Measurements from ENCODE around the gene PHF19. TPM values are rescaled to one million over a fixed set of nuclear protein-coding genes. Genes with fewer than 3 reads are reported as not detected.

The PHF19 gene
- total RNA-seq, 4 donors from 2014 or later: 11.5 to 22.1 (median 17.8) TPM

DNA sequence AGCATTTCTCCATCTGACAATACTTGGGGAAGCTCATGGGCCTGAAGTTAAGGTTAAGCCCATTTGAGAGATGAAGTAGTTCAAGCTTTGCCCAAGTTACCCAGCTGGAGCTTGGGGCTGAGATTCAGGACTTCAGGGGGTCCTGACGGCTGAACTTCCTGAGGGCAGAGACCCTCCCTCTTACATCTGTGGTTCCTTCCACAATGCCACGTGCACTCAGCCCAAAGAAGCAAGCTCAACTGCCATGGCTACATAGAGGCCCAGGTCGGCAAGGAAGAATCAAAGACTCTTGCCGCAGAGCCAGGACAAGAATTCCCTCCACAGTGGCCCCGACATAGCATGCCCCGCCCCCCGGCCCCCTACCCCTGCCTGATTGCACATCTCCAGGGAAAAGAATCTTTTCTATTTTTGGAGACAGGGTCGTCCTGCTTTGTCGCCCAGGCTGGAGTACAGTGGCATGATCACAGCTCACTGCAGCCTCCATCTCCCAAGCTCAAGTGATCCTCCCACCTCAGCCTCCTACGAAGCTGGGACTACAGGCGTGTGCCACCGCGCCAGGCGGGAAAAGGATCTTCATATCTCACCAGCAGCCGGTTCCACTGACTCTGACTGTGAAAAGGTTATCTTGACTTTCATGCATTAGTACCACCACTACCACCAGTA is 9.2 kb downstream of the PHF19 start:
- intact Hi-C loops (cut with DNase I; ENCODE audit: low total_unique reads): loop anchor here (5.0 kb wide), 1 partner anchor 69 kb away; no protein-coding TSS in a partner anchor
- H3K4me3 ChIP-seq (ENCODE audit: low read depth, poor library complexity, severe bottlenecking): no peak overlapping the region
- DNase-seq (ENCODE audit: low spot score in 2 of 2): no peak
- 90 to 92% methylated on average over 14 to 15 of the region's 15 CpGs for WGBS, 2 donors
- no peak for TF ChIP-seq POLR2A (IDR thresholded peaks at IDR 0.05)

DNA sequence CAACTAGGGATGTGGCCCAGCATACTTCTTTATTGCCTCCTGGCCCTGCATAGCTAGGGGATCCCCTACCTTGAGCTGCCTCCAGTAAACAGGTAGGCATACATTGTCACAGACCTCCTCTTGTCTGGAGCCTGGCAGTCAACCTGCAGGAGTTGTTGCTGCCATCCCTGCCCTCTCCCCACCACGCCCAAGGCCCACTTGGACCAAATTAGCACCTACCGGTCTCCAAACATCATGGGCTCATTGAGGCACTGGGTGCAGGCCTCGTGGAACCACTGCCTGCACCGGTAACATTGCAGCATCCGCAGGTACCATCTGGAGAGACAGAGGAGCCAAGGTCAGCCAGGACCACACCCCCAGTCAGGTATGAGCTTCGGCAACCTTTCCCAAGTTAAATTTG is 10.3 kb downstream of the PHF19 start:
- intact Hi-C loops (cut with DNase I; ENCODE audit: low total_unique reads): loop anchor here (5.0 kb wide), 1 partner anchor 71 kb away; no protein-coding TSS in a partner anchor
- H3K4me3 ChIP-seq (ENCODE audit: low read depth, poor library complexity, severe bottlenecking): no peak overlapping the region
- WGBS, 2 donors: 94 to 97% methylated on average over 6 of the region's 6 CpGs
- no peak for DNase-seq (ENCODE audit: low spot score in 2 of 2)
- no peak for TF ChIP-seq POLR2A (IDR thresholded peaks at IDR 0.05)
- TF ChIP-seq, protein P1, sequence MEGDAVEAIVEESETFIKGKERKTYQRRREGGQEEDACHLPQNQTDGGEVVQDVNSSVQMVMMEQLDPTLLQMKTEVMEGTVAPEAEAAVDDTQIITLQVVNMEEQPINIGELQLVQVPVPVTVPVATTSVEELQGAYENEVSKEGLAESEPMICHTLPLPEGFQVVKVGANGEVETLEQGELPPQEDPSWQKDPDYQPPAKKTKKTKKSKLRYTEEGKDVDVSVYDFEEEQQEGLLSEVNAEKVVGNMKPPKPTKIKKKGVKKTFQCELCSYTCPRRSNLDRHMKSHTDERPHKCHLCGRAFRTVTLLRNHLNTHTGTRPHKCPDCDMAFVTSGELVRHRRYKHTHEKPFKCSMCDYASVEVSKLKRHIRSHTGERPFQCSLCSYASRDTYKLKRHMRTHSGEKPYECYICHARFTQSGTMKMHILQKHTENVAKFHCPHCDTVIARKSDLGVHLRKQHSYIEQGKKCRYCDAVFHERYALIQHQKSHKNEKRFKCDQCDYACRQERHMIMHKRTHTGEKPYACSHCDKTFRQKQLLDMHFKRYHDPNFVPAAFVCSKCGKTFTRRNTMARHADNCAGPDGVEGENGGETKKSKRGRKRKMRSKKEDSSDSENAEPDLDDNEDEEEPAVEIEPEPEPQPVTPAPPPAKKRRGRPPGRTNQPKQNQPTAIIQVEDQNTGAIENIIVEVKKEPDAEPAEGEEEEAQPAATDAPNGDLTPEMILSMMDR (IDR thresholded peaks at IDR 0.05): no peak

DNA sequence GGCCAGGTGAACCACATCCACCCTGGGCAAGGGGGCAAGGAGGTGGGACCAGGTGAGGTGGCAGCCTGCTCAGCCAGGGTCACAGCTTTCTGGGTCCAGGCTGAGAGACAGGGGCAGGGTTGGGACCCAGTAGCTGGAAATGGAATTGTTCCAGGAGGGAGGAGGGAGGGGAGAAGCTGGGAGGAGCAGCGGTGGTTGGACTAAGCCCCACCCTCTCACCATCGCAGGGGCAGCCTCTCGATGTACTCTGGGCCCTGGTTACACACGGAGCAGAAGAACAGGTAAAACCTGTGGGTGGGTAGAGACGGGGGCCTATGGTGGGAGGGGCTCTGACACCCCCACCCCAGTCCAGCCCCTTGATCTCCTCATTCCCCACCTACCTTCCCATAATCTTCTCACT is 11.2 kb downstream of the PHF19 start:
- TF ChIP-seq POLR2A (IDR thresholded peaks at IDR 0.05): no peak
- TF ChIP-seq, protein P1 (IDR thresholded peaks at IDR 0.05): no peak
- no peak for DNase-seq (ENCODE audit: low spot score in 2 of 2)
- WGBS, 2 donors: 47 to 49% methylated on average over 5 of the region's 5 CpGs
- intact Hi-C loops (cut with DNase I; ENCODE audit: low total_unique reads): loop anchor here (5.0 kb wide), 1 partner anchor 71 kb away; no protein-coding TSS in a partner anchor
- H3K4me3 ChIP-seq (ENCODE audit: low read depth, poor library complexity, severe bottlenecking): no peak overlapping the region

DNA sequence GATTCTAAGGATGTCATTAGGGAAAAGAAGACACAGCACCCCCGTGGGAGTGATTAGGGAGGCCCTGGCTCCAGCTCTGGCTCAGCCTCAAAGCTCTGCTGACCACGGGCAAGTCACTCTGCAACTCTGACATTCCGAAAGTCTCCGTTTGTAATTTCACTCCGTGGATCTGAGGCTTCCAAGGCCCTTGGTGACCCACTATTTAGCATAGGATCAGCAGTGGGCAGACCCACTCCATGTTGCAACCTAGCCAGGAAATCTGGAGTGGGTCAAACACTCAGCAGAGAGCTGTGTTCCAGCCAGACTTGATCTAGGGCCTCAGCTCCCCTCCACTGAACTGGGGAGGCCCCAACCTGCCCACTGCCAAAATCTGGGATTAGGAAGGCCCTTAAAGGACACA is 11.8 kb downstream of the PHF19 start:
- WGBS, 2 donors: 67 to 71% methylated on average over 5 of the region's 5 CpGs
- no peak for DNase-seq (ENCODE audit: low spot score in 2 of 2)
- H3K4me3 ChIP-seq (ENCODE audit: low read depth, poor library complexity, severe bottlenecking): no peak overlapping the region
- intact Hi-C loops (cut with DNase I; ENCODE audit: low total_unique reads): loop anchor here (5.0 kb wide), 1 partner anchor 72 kb away; no protein-coding TSS in a partner anchor
- TF ChIP-seq, protein P1 (IDR thresholded peaks at IDR 0.05): no peak

DNA sequence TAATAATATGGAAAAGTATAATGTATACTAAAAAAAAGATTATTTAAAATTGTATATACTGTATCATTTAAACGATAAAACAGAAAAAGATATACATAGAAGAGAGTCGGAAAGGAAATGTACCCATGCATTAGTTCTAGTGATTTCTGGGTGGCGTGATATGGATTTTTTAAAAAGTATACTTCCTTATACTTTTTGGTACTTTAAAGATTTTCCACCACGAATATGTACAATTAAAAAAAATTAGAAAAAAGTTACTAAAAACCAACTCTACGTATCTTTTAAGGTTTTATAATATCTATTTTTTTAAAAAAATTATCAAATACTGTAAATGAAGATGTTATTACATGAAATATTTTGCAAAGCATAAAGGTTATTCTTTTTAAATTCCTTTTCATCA is 12.3 kb downstream of the PHF19 start:
- no peak overlapping the region for H3K4me3 ChIP-seq (ENCODE audit: low read depth, poor library complexity, severe bottlenecking)
- intact Hi-C loops (cut with DNase I; ENCODE audit: low total_unique reads): loop anchor here (5.0 kb wide), 1 partner anchor 73 kb away; no protein-coding TSS in a partner anchor
- no peak for TF ChIP-seq POLR2A (IDR thresholded peaks at IDR 0.05)
- TF ChIP-seq, protein P1 (IDR thresholded peaks at IDR 0.05): no peak
- WGBS, 2 donors: 95 to 96% methylated on average over 5 of the region's 5 CpGs
- DNase-seq (ENCODE audit: low spot score in 2 of 2): no peak

DNA sequence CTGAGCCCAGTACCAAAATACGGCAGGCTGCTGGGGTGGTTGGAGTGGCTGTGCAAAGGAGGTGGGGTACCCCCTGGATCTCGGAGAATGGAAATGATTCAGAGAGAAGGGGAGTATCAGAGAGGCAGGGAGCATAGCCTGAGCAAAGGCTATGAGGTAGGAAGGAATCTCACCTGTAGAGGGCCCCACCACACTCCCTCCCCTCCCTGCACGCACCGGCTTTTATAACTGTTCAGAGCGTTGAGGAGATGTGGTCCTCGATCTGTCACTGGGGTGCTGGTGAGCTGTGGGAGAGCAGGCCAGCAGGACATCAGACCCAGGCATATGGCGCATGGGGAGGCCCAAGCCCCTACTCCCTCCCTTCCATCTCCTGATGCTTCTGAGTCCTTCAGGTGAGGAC is 13.2 kb downstream of the PHF19 start:
- intact Hi-C loops (cut with DNase I; ENCODE audit: low total_unique reads): no loop called here
- TF ChIP-seq, protein P1 (IDR thresholded peaks at IDR 0.05): no peak
- no peak for TF ChIP-seq POLR2A (IDR thresholded peaks at IDR 0.05)
- 90 to 91% methylated on average over 7 of the region's 7 CpGs for WGBS, 2 donors
- no peak for DNase-seq (ENCODE audit: low spot score in 2 of 2)
- H3K4me3 ChIP-seq (ENCODE audit: low read depth, poor library complexity, severe bottlenecking): no peak overlapping the region

Measured in lower leg skin (tissue), 4 donors.